ENCODE measurements around the gene ELF2. TPM values are rescaled to one million over a fixed set of nuclear protein-coding genes. Genes with fewer than 3 reads are reported as not detected.
"Not testable (repeated sequence)": the region's sequence is repeated elsewhere in the genome, so short reads cannot be mapped to it uniquely, and the experiment has no call there.

The ELF2 gene
- total and polyA plus RNA-seq, 7 experiments from 2014 or later, result 30.6 to 88.2 (median 61.2) TPM

GRCh38 chr4:139115226-139115625, 61.8 kb downstream of the ELF2 start:
- Histone ChIP-seq H3K4me3 (ENCODE audit: low read length) (no peak overlapping the region), H3K36me3 (ENCODE audit: control insufficient read depth in 2 of 3, insufficient read depth in 3 of 3, low read length in 3 of 3) (no peaks in the 10 kb centered on the region), H3K27ac (ENCODE audit: low read depth, low read length) (no peak overlapping the region), H3K27me3 (ENCODE audit: control insufficient read depth in 2 of 2, insufficient read depth in 2 of 2, low read length in 2 of 2) (no peaks in the 10 kb centered on the region), H3K9me3 (ENCODE audit: control insufficient read depth in 2 of 3, low read length in 3 of 3) (no peaks in the 10 kb centered on the region), H3K4me1 (ENCODE audit: control insufficient read depth in 2 of 2, insufficient read depth in 2 of 2, low read length in 2 of 2) (no peaks in the 10 kb centered on the region)
- Mint-ChIP-seq H3K36me3 (peaks cover 0 to 3% (median 0%) of the 10 kb centered on the region in 5 donors), H3K4me1 (no peaks in the 10 kb centered on the region), H3K4me3 (no peak overlapping the region), H3K27me3 (no peaks in the 10 kb centered on the region), H3K27ac (no peak overlapping the region), H3K9me3 (no peaks in the 10 kb centered on the region)
- intact Hi-C loops (cut with micrococcal nuclease), result no loop called here
- no peak for DNase-seq
- ChIA-PET CTCF (no interaction called here), POLR2A (no interaction called here)
- no peak for ATAC-seq

GRCh38 chr4:139114795-139115194, 62.2 kb downstream of the ELF2 start:
- POLR2A ChIA-PET; H3K27ac ChIP-seq (ENCODE audit: low read depth, low read length): not testable (repeated sequence)

GRCh38 chr4:139112650-139113049, 64.4 kb downstream of the ELF2 start:
- Histone ChIP-seq H3K4me1 (ENCODE audit: control insufficient read depth in 2 of 2, insufficient read depth in 2 of 2, low read length in 2 of 2) (no peaks in the 10 kb centered on the region), H3K27me3 (ENCODE audit: control insufficient read depth in 2 of 2, insufficient read depth in 2 of 2, low read length in 2 of 2) (no peaks in the 10 kb centered on the region), H3K4me3 (ENCODE audit: low read length) (no peak overlapping the region), H3K9me3 (ENCODE audit: control insufficient read depth in 2 of 3, low read length in 3 of 3) (no peaks in the 10 kb centered on the region), H3K36me3 (ENCODE audit: control insufficient read depth in 2 of 3, insufficient read depth in 3 of 3, low read length in 3 of 3) (no peaks in the 10 kb centered on the region), H3K27ac (ENCODE audit: low read depth, low read length) (no peak overlapping the region)
- Mint-ChIP-seq H3K27ac (no peak overlapping the region), H3K4me3 (no peak overlapping the region), H3K4me1 (no peaks in the 10 kb centered on the region), H3K36me3 (peaks cover 0 to 3% (median 0%) of the 10 kb centered on the region in 5 donors), H3K27me3 (no peaks in the 10 kb centered on the region), H3K9me3 (no peaks in the 10 kb centered on the region)
- ChIA-PET POLR2A (no interaction called here), CTCF (no interaction called here)
- no peak for ATAC-seq
- intact Hi-C loops (cut with micrococcal nuclease), result no loop called here
- DNase-seq, result no peak

More at GRCh38 chr4:139114795-139115194, 62.2 kb downstream of the ELF2 start:
- CTCF ChIA-PET; ATAC-seq; intact Hi-C loops (cut with micrococcal nuclease); H3K4me3 ChIP-seq (ENCODE audit: low read length); H3K27me3 ChIP-seq (ENCODE audit: control insufficient read depth in 2 of 2, insufficient read depth in 2 of 2, low read length in 2 of 2); H3K9me3 ChIP-seq (ENCODE audit: control insufficient read depth in 2 of 3, low read length in 3 of 3); H3K36me3 Mint-ChIP-seq; H3K9me3 Mint-ChIP-seq; H3K4me3 Mint-ChIP-seq; DNase-seq; H3K36me3 ChIP-seq (ENCODE audit: control insufficient read depth in 2 of 3, insufficient read depth in 3 of 3, low read length in 3 of 3); H3K4me1 ChIP-seq (ENCODE audit: control insufficient read depth in 2 of 2, insufficient read depth in 2 of 2, low read length in 2 of 2); H3K4me1 Mint-ChIP-seq; H3K27ac Mint-ChIP-seq; H3K27me3 Mint-ChIP-seq: not testable (repeated sequence)

- intact Hi-C loops (cut with micrococcal nuclease), result loop anchor here in 1 of 2 donors (10.0 kb wide), 1 partner anchor 426 kb away; no protein-coding TSS in a partner anchor
- no peak for DNase-seq
- ATAC-seq, result no peak
- H3K4me3 ChIP-seq (ENCODE audit: low read length), result no peak overlapping the region
- Mint-ChIP-seq H3K27me3 (no peaks in the 10 kb centered on the region), H3K36me3 (peaks cover 0 to under 1% (median 0%) of the 10 kb centered on the region in 5 donors), H3K9me3 (no peaks in the 10 kb centered on the region), H3K4me3 (no peak overlapping the region), H3K27ac (no peak overlapping the region), H3K4me1 (no peaks in the 10 kb centered on the region)
- no peaks in the 10 kb centered on the region for H3K27me3 ChIP-seq (ENCODE audit: control insufficient read depth in 2 of 2, insufficient read depth in 2 of 2, low read length in 2 of 2)
- H3K9me3 ChIP-seq (ENCODE audit: control insufficient read depth in 2 of 3, low read length in 3 of 3), result no peaks in the 10 kb centered on the region
- no peaks in the 10 kb centered on the region for H3K36me3 ChIP-seq (ENCODE audit: control insufficient read depth in 2 of 3, insufficient read depth in 3 of 3, low read length in 3 of 3)
- ChIA-PET POLR2A (no interaction called here), CTCF (interaction anchor here (1.2 kb wide), 1 partner anchor 11 kb away, joined by 4 read pairs; no protein-coding TSS in a partner anchor)
- no peaks in the 10 kb centered on the region for H3K4me1 ChIP-seq (ENCODE audit: control insufficient read depth in 2 of 2, insufficient read depth in 2 of 2, low read length in 2 of 2)
- no peak overlapping the region for H3K27ac ChIP-seq (ENCODE audit: low read depth, low read length)
Measured at GRCh38 chr4:139108567-139109128, 68.4 kb downstream of the ELF2 start.

GRCh38 chr4:139099366-139099982, 77.5 kb downstream of the ELF2 start:
- peaks cover 0 to 4% (median 0%) of the 10 kb centered on the region in 5 donors for H3K36me3 Mint-ChIP-seq
- no peaks in the 10 kb centered on the region for H3K27me3 Mint-ChIP-seq
- Histone ChIP-seq H3K36me3 (ENCODE audit: control insufficient read depth in 2 of 3, insufficient read depth in 3 of 3, low read length in 3 of 3) (no peaks in the 10 kb centered on the region), H3K4me3 (ENCODE audit: low read length) (no peak overlapping the region), H3K9me3 (ENCODE audit: control insufficient read depth in 2 of 3, low read length in 3 of 3) (no peaks in the 10 kb centered on the region), H3K27ac (ENCODE audit: low read depth, low read length) (no peak overlapping the region), H3K4me1 (ENCODE audit: control insufficient read depth in 2 of 2, insufficient read depth in 2 of 2, low read length in 2 of 2) (no peaks in the 10 kb centered on the region), H3K27me3 (ENCODE audit: control insufficient read depth in 2 of 2, insufficient read depth in 2 of 2, low read length in 2 of 2) (no peaks in the 10 kb centered on the region)
- H3K4me3 Mint-ChIP-seq, result no peak overlapping the region
- POLR2A ChIA-PET, result interaction anchor here (0.7 to 1.5 kb wide), 2 partner anchors 201 to 214 kb away, joined by 3 to 6 read pairs; partner anchors contain the start of gene NAA15
- H3K9me3 Mint-ChIP-seq, result no peaks in the 10 kb centered on the region
- H3K27ac Mint-ChIP-seq, result no peak overlapping the region
- peak; percentile 94 for ATAC-seq
- intact Hi-C loops (cut with micrococcal nuclease), result loop anchor here (1.0 to 5.0 kb wide), 11 partner anchors 15 to 552 kb away; no protein-coding TSS in a partner anchor
- H3K4me1 Mint-ChIP-seq, result peaks cover 0 to 6% (median 0%) of the 10 kb centered on the region in 7 donors
- DNase-seq, result peak; percentile 37 to 81 (median 71)
- CTCF ChIA-PET, result interaction anchor here (0.7 to 5.1 kb wide), 6 partner anchors 14 to 460 kb away, joined by 3 to 42 read pairs (median 4); no protein-coding TSS in a partner anchor

- Histone ChIP-seq H3K4me1 (ENCODE audit: control insufficient read depth in 2 of 2, insufficient read depth in 2 of 2, low read length in 2 of 2) (no peaks in the 10 kb centered on the region), H3K36me3 (ENCODE audit: control insufficient read depth in 2 of 3, insufficient read depth in 3 of 3, low read length in 3 of 3) (no peaks in the 10 kb centered on the region), H3K27ac (ENCODE audit: low read depth, low read length) (no peak overlapping the region), H3K4me3 (ENCODE audit: low read length) (no peak overlapping the region), H3K27me3 (ENCODE audit: control insufficient read depth in 2 of 2, insufficient read depth in 2 of 2, low read length in 2 of 2) (no peaks in the 10 kb centered on the region), H3K9me3 (ENCODE audit: control insufficient read depth in 2 of 3, low read length in 3 of 3) (no peaks in the 10 kb centered on the region)
- no peak for DNase-seq
- Mint-ChIP-seq H3K36me3 (no peaks in the 10 kb centered on the region), H3K4me3 (no peak overlapping the region), H3K9me3 (no peaks in the 10 kb centered on the region), H3K4me1 (no peaks in the 10 kb centered on the region), H3K27ac (peak overlapping the region in 1 of 9 donors; percentile 30), H3K27me3 (no peaks in the 10 kb centered on the region)
- POLR2A ChIA-PET, result no interaction called here
- CTCF ChIA-PET, result interaction anchor here (0.6 to 1.2 kb wide), 4 partner anchors 59 to 204 kb away, joined by 3 to 4 read pairs (median 3); no protein-coding TSS in a partner anchor
- intact Hi-C loops (cut with micrococcal nuclease), result no loop called here
- ATAC-seq, result no peak
Measured at GRCh38 chr4:139092271-139092670, 84.7 kb downstream of the ELF2 start.
